DND-41 (cell line): ENCODE results near the gene COQ7.

ENCODE experiments used
- EZH2 ChIP-seq: IDR thresholded peaks from 3 replicates; pipeline ENCODE4 v1.6.1; 2012; ENCODE audit warnings: borderline replicate concordance, low read depth, mild to moderate bottlenecking, moderate library complexity, low read length, inconsistent platforms; ENCODE audit not compliant: severe bottlenecking
- TF ChIP-seq, protein P1 (sequence below): IDR thresholded peaks from 2 replicates; pipeline ENCODE4 v1.5.1; 2012; ENCODE audit warnings: borderline replicate concordance, low read length, moderate library complexity, mild to moderate bottlenecking; ENCODE audit not compliant: poor library complexity, severe bottlenecking; ENCODE audit errors: extremely low read depth

DNA sequence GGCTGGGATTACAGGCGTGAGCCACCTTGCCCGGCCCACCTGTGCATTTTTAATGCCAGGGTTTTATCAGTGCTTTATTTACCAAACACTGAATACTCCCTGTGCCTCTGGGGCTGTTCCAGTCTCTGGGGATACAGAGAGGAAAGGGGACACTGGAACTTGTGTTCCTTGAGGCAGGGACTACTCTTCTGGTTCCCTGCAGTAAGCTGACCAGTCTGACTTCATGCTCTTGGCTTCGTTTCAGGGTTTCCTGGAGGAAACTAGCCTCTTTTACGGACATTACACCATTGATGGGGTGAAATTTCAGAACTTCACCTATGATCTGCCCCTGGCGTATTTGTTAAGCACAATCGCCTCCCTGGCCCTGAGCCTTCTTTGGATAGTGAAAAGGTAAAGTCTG is 37.4 kb upstream of the COQ7 start:
- TF ChIP-seq, protein P1, sequence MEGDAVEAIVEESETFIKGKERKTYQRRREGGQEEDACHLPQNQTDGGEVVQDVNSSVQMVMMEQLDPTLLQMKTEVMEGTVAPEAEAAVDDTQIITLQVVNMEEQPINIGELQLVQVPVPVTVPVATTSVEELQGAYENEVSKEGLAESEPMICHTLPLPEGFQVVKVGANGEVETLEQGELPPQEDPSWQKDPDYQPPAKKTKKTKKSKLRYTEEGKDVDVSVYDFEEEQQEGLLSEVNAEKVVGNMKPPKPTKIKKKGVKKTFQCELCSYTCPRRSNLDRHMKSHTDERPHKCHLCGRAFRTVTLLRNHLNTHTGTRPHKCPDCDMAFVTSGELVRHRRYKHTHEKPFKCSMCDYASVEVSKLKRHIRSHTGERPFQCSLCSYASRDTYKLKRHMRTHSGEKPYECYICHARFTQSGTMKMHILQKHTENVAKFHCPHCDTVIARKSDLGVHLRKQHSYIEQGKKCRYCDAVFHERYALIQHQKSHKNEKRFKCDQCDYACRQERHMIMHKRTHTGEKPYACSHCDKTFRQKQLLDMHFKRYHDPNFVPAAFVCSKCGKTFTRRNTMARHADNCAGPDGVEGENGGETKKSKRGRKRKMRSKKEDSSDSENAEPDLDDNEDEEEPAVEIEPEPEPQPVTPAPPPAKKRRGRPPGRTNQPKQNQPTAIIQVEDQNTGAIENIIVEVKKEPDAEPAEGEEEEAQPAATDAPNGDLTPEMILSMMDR = no peak
- no peak for TF ChIP-seq EZH2
